Ovary (tissue), 3 donors: ENCODE results near the gene SPACDR.

Source experiments
- POLR2A ChIP-seq: fragments of 450-650 bp; IDR thresholded peaks from one replicate; pipeline ENCODE4 v1.6.1; 2017; ENCODE audit warnings: antibody characterized with exemption, mild to moderate bottlenecking, moderate library complexity
- TF ChIP-seq, protein P1 (sequence below), 3 donors: fragments of 450-650 bp in 2 of 3; fragments of 200-600 bp in 1 of 3; IDR thresholded peaks; one replicate each; pipeline versions ENCODE4 v1.5.1 to v1.8.0; 2016 to 2022; ENCODE audit warnings: antibody characterized with exemption in 3 of 3, mild to moderate bottlenecking in 1 of 3
- donor health status: DM: no; HTN: no; CAD: no.

GRCh38 chr7:100465299-100465698 lies 1.2 kb upstream of the SPACDR start:
- TF ChIP-seq, protein P1, sequence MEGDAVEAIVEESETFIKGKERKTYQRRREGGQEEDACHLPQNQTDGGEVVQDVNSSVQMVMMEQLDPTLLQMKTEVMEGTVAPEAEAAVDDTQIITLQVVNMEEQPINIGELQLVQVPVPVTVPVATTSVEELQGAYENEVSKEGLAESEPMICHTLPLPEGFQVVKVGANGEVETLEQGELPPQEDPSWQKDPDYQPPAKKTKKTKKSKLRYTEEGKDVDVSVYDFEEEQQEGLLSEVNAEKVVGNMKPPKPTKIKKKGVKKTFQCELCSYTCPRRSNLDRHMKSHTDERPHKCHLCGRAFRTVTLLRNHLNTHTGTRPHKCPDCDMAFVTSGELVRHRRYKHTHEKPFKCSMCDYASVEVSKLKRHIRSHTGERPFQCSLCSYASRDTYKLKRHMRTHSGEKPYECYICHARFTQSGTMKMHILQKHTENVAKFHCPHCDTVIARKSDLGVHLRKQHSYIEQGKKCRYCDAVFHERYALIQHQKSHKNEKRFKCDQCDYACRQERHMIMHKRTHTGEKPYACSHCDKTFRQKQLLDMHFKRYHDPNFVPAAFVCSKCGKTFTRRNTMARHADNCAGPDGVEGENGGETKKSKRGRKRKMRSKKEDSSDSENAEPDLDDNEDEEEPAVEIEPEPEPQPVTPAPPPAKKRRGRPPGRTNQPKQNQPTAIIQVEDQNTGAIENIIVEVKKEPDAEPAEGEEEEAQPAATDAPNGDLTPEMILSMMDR (IDR thresholded peaks at IDR 0.05), result no peak
- no peak for TF ChIP-seq POLR2A
